G401 (cell line): ENCODE results near the gene MSH3. TPM values are rescaled to one million over a fixed set of nuclear protein-coding genes. Genes with fewer than 3 reads are reported as not detected.
"Not testable (repeated sequence)": the region's sequence is repeated elsewhere in the genome, so short reads cannot be mapped to it uniquely, and the experiment has no call there.

ENCODE experiments used
- DNase-seq: peaks from one replicate; pipeline ENCODE4 v3.0.0-alpha.2; 2015; ENCODE audit warnings: low spot score
- in situ Hi-C: cut with HindIII; loops from 2 replicates; pipeline ENCODE4 v1.10.0; 2016; ENCODE audit warnings: low sequenced_read_pairs, mixed read lengths
- total RNA-seq: library from RNA; depleted of rRNA; stranded (reverse); fragments of >200 nt; shearing (Covaris generic); gene quantifications from 2 replicates; pipeline ENCODE4 v1.2.3, GENCODE V29; 2014

MSH3 gene
- total RNA-seq, 1 experiment from 2014 or later: 16.2 TPM

- in situ Hi-C loops: no loop called here
- no peak for DNase-seq
Observed at GRCh38 chr5:80820685-80821084, 166.2 kb downstream of the MSH3 start.

- in situ Hi-C loops: no loop called here
Observed at GRCh38 chr5:80822640-80823039, 168.2 kb downstream of the MSH3 start.

GRCh38 chr5:80824159-80824558 lies 169.7 kb downstream of the MSH3 start:
- in situ Hi-C loops, DNase-seq: not testable (repeated sequence)

More at GRCh38 chr5:80822640-80823039, 168.2 kb downstream of the MSH3 start:
- no peak for DNase-seq

- in situ Hi-C loops: no loop called here
- DNase-seq: peak; percentile 69
Observed at GRCh38 chr5:80825786-80826460, 171.5 kb downstream of the MSH3 start.

- DNase-seq: no peak
Observed at GRCh38 chr5:80834710-80835109, 180.3 kb downstream of the MSH3 start.

GRCh38 chr5:80835128-80835527 lies 180.7 kb downstream of the MSH3 start:
- DNase-seq: no peak
- in situ Hi-C loops: no loop called here

More at GRCh38 chr5:80834710-80835109, 180.3 kb downstream of the MSH3 start:
- in situ Hi-C loops: no loop called here

- in situ Hi-C loops: no loop called here
- no peak for DNase-seq
Observed at GRCh38 chr5:80837679-80838078, 183.2 kb downstream of the MSH3 start.

- DNase-seq, in situ Hi-C loops: not testable (repeated sequence)
Observed at GRCh38 chr5:80841026-80841797, 186.8 kb downstream of the MSH3 start.

GRCh38 chr5:80846422-80846821 lies 192.0 kb downstream of the MSH3 start:
- DNase-seq, in situ Hi-C loops: not testable (repeated sequence)

- in situ Hi-C loops: not testable (repeated sequence)
Observed at GRCh38 chr5:80850168-80850567, 195.7 kb downstream of the MSH3 start.

GRCh38 chr5:80852331-80853245 lies 198.1 kb downstream of the MSH3 start:
- no peak for DNase-seq
- in situ Hi-C loops: no loop called here

More at GRCh38 chr5:80850168-80850567, 195.7 kb downstream of the MSH3 start:
- DNase-seq: not testable (repeated sequence)

GRCh38 chr5:80853413-80853812 lies 199.0 kb downstream of the MSH3 start:
- in situ Hi-C loops: no loop called here
- no peak for DNase-seq

GRCh38 chr5:80854583-80854982 lies 200.1 kb downstream of the MSH3 start:
- no peak for DNase-seq
- in situ Hi-C loops: no loop called here

GRCh38 chr5:80860924-80861613 lies 206.6 kb downstream of the MSH3 start:
- no peak for DNase-seq
- in situ Hi-C loops: no loop called here

GRCh38 chr5:80863708-80864107 lies 209.3 kb downstream of the MSH3 start:
- in situ Hi-C loops: no loop called here

GRCh38 chr5:80864109-80864508 lies 209.7 kb downstream of the MSH3 start:
- DNase-seq: no peak
- in situ Hi-C loops: no loop called here

More at GRCh38 chr5:80863708-80864107, 209.3 kb downstream of the MSH3 start:
- DNase-seq: no peak

GRCh38 chr5:80864706-80865435 lies 210.4 kb downstream of the MSH3 start:
- in situ Hi-C loops: no loop called here
- no peak for DNase-seq

- in situ Hi-C loops: no loop called here
- DNase-seq: no peak
Observed at GRCh38 chr5:80865551-80865950, 211.1 kb downstream of the MSH3 start.
